SK-N-SH (cell line): ENCODE results near the gene QSOX1. TPM values are rescaled to one million over a fixed set of nuclear protein-coding genes. Genes with fewer than 3 reads are reported as not detected.

Experiments
- CTCF ChIA-PET: fragments of 300-600, 350-600 bp; formaldehyde crosslinking; extraction: SDS; loops from one replicate; lab custom pipeline; 2021; lab: Yijun Ruan, JAX
- POLR2A ChIA-PET: fragments of 350-600 bp; sonication (Branson Sonifier 250); formaldehyde crosslinking; extraction: SDS; loops from one replicate; lab custom pipeline; 2020; ENCODE audit warnings: antibody characterized with exemption, inconsistent platforms; lab: Yijun Ruan, JAX
- DNase-seq: peaks from one replicate; pipeline ENCODE4 v3.0.0; 2012
- H2AFZ ChIP-seq: fragments of 200-600 bp; sonication (generic); 2 replicates; pipeline ENCODE4 v1.8.1; 2016; ENCODE audit warnings: antibody characterized with exemption, mild to moderate bottlenecking, low read depth
- H3F3A ChIP-seq: fragments of 200-600 bp; sonication (generic); replicated peaks from 2 replicates; pipeline ENCODE3; 2016; ENCODE audit warnings: antibody characterized with exemption, mild to moderate bottlenecking; ENCODE audit not compliant: insufficient read depth
- H3K27ac ChIP-seq, 2 experiments: fragments of 200-500 bp in 1 of 2; fragments of 200-600 bp in 1 of 2; sonication (Bioruptor generic) in 1 of 2; sonication (generic), shearing (Covaris generic) in 1 of 2; 2 replicates each; pipeline versions ENCODE4 v1.5.1 to v1.6.1; 2014 to 2016; ENCODE audit warnings: low read depth in 2 of 2, inconsistent platforms in 1 of 2, low read length in 1 of 2, mild to moderate bottlenecking in 1 of 2, mixed read lengths in 1 of 2
- H3K27me3 ChIP-seq: fragments of 200-600 bp; sonication (generic), shearing (Covaris generic); 2 replicates; pipeline ENCODE4 v1.6.1; 2016; ENCODE audit warnings: mixed run types; ENCODE audit not compliant: insufficient read depth
- H3K36me3 ChIP-seq, 2 experiments: fragments of 200-500 bp in 1 of 2; fragments of 200-600 bp in 1 of 2; sonication (Bioruptor generic) in 1 of 2; sonication (generic) in 1 of 2; replicated peaks in 1 of 2; 2 replicates each; pipeline versions ENCODE3 to v1.5.1; 2014 to 2016; ENCODE audit warnings: low read length in 1 of 2, mild to moderate bottlenecking in 1 of 2; ENCODE audit not compliant: insufficient read depth in 2 of 2, control insufficient read depth in 1 of 2
- H3K4me1 ChIP-seq, 2 experiments: fragments of 200-500 bp in 1 of 2; fragments of 200-600 bp in 1 of 2; sonication (Bioruptor generic) in 1 of 2; sonication (generic), shearing (Covaris generic) in 1 of 2; 2 replicates each; pipeline versions ENCODE4 v1.5.1 to v1.6.1; 2014 to 2016; ENCODE audit warnings: low read depth in 1 of 2, low read length in 1 of 2, mixed run types in 1 of 2; ENCODE audit not compliant: insufficient read depth in 2 of 2, control insufficient read depth in 1 of 2
- H3K4me2 ChIP-seq: fragments of 200-600 bp; sonication (generic), shearing (Covaris generic); 2 replicates; pipeline ENCODE4 v1.6.1; 2017; ENCODE audit warnings: mixed run types
- H3K4me3 ChIP-seq, 2 experiments: fragments of 200-500 bp in 1 of 2; fragments of 200-600 bp in 1 of 2; sonication (Bioruptor generic) in 1 of 2; sonication (generic), shearing (Covaris generic) in 1 of 2; 2 replicates each; pipeline versions ENCODE4 v1.5.1 to v1.8.1; 2014 to 2016; ENCODE audit warnings: low read depth in 2 of 2, inconsistent platforms in 1 of 2, low read length in 1 of 2, mild to moderate bottlenecking in 1 of 2, mixed read lengths in 1 of 2, moderate library complexity in 1 of 2
- H3K79me2 ChIP-seq: fragments of 200-600 bp; sonication (generic); 2 replicates; pipeline ENCODE4 v1.8.1; 2017; ENCODE audit warnings: mild to moderate bottlenecking; ENCODE audit not compliant: insufficient read depth
- H3K9ac ChIP-seq: fragments of 200-600 bp; sonication (generic); 2 replicates; pipeline ENCODE4 v1.6.1; 2017; ENCODE audit warnings: mixed run types
- H3K9me2 ChIP-seq: fragments of 200-600 bp; sonication (generic); 2 replicates; pipeline ENCODE4 v1.6.1; 2017; ENCODE audit warnings: mixed run types
- H3K9me3 ChIP-seq: fragments of 200-600 bp; sonication (generic); 2 replicates; pipeline ENCODE4 v1.6.1; 2017; ENCODE audit warnings: mixed run types, mild to moderate bottlenecking, moderate library complexity
- H4K20me1 ChIP-seq: fragments of 200-600 bp; sonication (generic); 2 replicates; pipeline ENCODE4 v1.6.1; 2017; ENCODE audit warnings: mild to moderate bottlenecking, mixed run types; ENCODE audit not compliant: insufficient read depth
- CHD2 ChIP-seq: fragments of 150-350 bp; IDR thresholded peaks from 2 replicates; pipeline ENCODE4 v1.6.1; 2018; ENCODE audit warnings: low read length; ENCODE audit not compliant: partially characterized antibody
- EP300 ChIP-seq, 2 experiments: IDR thresholded peaks; 2 replicates each; pipeline versions ENCODE4 v1.4.0 to v1.6.1; 2012; ENCODE audit warnings: borderline replicate concordance in 1 of 2, low read depth in 1 of 2, low read length in 1 of 2
- EZH2phosphoT487 ChIP-seq: fragments of 200-600 bp; sonication (generic); IDR thresholded peaks from 2 replicates; pipeline ENCODE4 v1.6.1; 2017; ENCODE audit warnings: low read depth, mixed run types, mild to moderate bottlenecking, antibody characterized with exemption, moderate library complexity, borderline replicate concordance
- FOXJ3 ChIP-seq: sonication (generic); formaldehyde crosslinking; IDR thresholded peaks from 2 replicates; pipeline ENCODE4 v1.5.1; 2020; ENCODE audit warnings: mild to moderate bottlenecking, missing genetic modification reagents
- NRF1 ChIP-seq: IDR thresholded peaks from 2 replicates; pipeline ENCODE4 v1.6.1; 2012; ENCODE audit warnings: low read depth, mild to moderate bottlenecking, low read length
- POLR2AphosphoS5 ChIP-seq: IDR thresholded peaks from 2 replicates; pipeline ENCODE4 v1.6.1; 2012; ENCODE audit warnings: low read depth, low read length
- WGBS: methylation state at CpG from one replicate; pipeline ENCODE4 v1.1.6; 2017; ENCODE audit warnings: low lambda C conversion rate; 5-methylcytosine and 5-hydroxymethylcytosine counted together
- polyA plus RNA-seq, 3 experiments: library from polyadenylated mRNA; depleted of rRNA; stranded (reverse); fragments of >200 nt; gene quantifications; 2 replicates each; pipeline ENCODE4 v1.2.3, GENCODE V29; 2012
- TF ChIP-seq, protein P1 (sequence below): fragments of 150-350 bp; IDR thresholded peaks from 2 replicates; pipeline ENCODE4 v1.6.1; 2017; ENCODE audit warnings: antibody characterized with exemption, low read length, low read depth, borderline replicate concordance
- TF ChIP-seq, protein P2 (sequence below): fragments of 150-350 bp; IDR thresholded peaks from 2 replicates; pipeline ENCODE4 v1.6.1; 2016; ENCODE audit warnings: mild to moderate bottlenecking, low read depth, low read length
- TF ChIP-seq, protein P3 (sequence below): IDR thresholded peaks from 2 replicates; pipeline ENCODE4; 2012
- TF ChIP-seq, protein P4 (sequence below): IDR thresholded peaks from 2 replicates; pipeline ENCODE4 v1.6.1; 2012; ENCODE audit warnings: mild to moderate bottlenecking, low read depth, low read length, moderate library complexity

QSOX1 gene
- polyA plus RNA-seq, 1 of the 3 experiments (the other 2 are of a cell fraction), result 359 TPM

DNA sequence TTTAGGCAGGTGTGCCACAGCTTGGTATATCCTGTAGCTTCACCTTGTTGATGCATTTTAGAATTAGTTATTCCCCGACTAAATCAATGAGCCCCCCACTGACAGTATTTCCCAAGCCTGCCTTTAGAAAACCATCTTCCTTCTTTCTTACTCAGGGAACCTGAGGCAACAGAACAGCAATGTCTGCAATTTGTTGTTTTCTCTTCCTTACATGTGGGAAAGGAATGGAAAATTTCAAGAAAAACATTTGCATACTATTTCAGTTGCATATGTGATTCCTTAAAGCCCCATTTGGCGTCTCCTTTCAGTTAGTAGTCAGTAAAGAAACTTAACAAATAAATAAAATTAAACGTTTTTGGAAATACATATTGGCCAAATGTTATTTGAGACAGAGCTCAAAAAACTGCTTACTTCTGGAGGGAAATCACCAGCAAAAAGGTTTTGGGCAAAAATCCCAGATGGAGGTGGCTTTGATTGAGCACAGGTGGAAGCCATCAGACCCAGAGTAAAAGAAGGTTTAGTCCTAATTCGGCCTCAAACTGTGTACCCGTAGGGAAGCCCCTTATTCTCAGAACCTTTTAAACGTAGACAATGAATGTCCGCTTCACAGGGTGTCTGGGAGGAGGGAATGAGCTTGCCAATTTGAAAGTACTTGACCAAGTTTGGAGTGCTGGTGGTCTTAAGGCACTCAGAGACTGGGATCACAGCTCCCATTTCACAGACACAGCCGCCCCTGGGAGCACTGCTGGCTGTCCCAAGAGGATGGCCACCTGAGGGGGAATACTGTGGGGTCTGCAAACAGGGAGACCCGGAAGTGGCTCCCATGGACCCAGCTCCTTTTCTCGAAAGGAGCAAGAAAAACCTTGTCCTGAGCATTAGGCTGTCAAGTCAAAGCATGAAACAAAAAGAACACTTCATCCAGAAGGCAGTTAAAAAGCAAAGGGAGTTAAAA lies 84.8 kb downstream of the QSOX1 start:
- CTCF ChIA-PET, result interaction anchor here (1.4 to 2.7 kb wide), 7 partner anchors 10 to 177 kb away, joined by 3 to 16 read pairs (median 4); no protein-coding TSS in a partner anchor
- Histone ChIP-seq H3K9me2 (no peaks in the 10 kb centered on the region), H3K4me2 (no peak overlapping the region), H3K4me3 (no peak overlapping the region), H3K27me3 (peaks cover 79% of the 10 kb centered on the region), H4K20me1 (no peaks in the 10 kb centered on the region), H3K79me2 (no peaks in the 10 kb centered on the region), H3K9me3 (no peaks in the 10 kb centered on the region), H2AFZ (no peak overlapping the region), H3F3A (no peaks in the 10 kb centered on the region), H3K27ac (no peak overlapping the region), H3K36me3 (no peaks in the 10 kb centered on the region), H3K9ac (no peak overlapping the region), H3K4me1 (peaks cover 0 to 6% of the 10 kb centered on the region in 2 experiments; a peak in 1 of 4 replicates)
- POLR2A ChIA-PET, result no interaction called here
- no peak for DNase-seq
- no peak for TF ChIP-seq POLR2AphosphoS5
- TF ChIP-seq, protein P1, sequence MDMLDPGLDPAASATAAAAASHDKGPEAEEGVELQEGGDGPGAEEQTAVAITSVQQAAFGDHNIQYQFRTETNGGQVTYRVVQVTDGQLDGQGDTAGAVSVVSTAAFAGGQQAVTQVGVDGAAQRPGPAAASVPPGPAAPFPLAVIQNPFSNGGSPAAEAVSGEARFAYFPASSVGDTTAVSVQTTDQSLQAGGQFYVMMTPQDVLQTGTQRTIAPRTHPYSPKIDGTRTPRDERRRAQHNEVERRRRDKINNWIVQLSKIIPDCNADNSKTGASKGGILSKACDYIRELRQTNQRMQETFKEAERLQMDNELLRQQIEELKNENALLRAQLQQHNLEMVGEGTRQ, result no peak
- TF ChIP-seq, protein P2, sequence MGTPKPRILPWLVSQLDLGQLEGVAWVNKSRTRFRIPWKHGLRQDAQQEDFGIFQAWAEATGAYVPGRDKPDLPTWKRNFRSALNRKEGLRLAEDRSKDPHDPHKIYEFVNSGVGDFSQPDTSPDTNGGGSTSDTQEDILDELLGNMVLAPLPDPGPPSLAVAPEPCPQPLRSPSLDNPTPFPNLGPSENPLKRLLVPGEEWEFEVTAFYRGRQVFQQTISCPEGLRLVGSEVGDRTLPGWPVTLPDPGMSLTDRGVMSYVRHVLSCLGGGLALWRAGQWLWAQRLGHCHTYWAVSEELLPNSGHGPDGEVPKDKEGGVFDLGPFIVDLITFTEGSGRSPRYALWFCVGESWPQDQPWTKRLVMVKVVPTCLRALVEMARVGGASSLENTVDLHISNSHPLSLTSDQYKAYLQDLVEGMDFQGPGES, result no peak
- no peak for TF ChIP-seq CHD2
- no peak for TF ChIP-seq EZH2phosphoT487
- TF ChIP-seq NRF1, result no peak
- TF ChIP-seq, protein P3, sequence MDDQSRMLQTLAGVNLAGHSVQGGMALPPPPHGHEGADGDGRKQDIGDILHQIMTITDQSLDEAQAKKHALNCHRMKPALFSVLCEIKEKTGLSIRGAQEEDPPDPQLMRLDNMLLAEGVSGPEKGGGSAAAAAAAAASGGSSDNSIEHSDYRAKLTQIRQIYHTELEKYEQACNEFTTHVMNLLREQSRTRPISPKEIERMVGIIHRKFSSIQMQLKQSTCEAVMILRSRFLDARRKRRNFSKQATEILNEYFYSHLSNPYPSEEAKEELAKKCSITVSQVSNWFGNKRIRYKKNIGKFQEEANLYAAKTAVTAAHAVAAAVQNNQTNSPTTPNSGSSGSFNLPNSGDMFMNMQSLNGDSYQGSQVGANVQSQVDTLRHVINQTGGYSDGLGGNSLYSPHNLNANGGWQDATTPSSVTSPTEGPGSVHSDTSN, result no peak
- no peak for TF ChIP-seq EP300 (IDR thresholded peaks at IDR 0.05; ENCODE audit: borderline replicate concordance in 1 of 2, low read depth in 1 of 2, low read length in 1 of 2)
- WGBS, result 26% methylated on average over 10 of the region's 10 CpGs

DNA sequence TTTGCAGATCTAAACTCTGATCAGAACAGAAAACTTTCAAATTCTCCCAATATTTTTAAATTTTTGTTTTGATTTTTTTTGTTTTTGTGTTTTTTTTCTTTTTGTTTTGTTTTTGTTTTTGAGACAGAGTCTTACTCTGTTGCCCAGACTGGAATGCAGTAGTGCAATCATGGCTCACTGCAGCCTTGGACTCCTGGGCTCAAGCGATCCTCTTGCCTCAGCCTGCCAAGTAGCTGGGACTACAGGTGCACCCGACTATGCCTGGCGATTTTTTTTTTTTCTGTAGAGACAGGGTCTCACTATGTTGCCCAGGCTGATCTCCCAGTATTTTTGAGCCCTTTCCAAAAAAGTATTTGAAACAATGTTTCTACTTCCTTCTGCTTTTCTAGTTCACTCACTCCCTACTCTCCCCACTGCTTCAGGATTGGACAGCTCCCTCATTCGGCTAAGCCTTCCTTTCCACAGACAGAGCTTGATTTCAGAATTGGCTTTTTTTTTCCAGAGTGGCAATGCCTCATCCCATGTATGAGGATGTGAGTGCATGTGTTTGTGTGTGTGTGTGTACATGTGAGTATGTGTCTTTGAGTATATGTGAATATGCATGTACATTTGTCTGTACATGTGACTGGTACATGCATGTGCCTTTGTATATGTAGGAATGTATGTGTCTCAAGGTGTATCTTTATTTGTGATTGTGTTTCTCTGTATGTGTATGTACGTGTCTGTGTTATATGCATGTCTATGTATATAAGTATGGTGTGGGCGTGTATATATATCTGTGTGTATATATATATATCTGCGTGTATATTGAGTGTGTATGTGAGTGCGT lies 87.3 kb downstream of the QSOX1 start:
- Histone ChIP-seq H3K9ac (no peak overlapping the region), H3F3A (no peaks in the 10 kb centered on the region), H4K20me1 (no peaks in the 10 kb centered on the region), H3K9me2 (no peaks in the 10 kb centered on the region), H3K79me2 (no peaks in the 10 kb centered on the region), H3K9me3 (no peaks in the 10 kb centered on the region), H3K4me1 (no peaks in the 10 kb centered on the region), H3K36me3 (no peaks in the 10 kb centered on the region), H2AFZ (no peak overlapping the region), H3K27me3 (peaks cover 54% of the 10 kb centered on the region), H3K4me2 (no peak overlapping the region), H3K27ac (no peak overlapping the region), H3K4me3 (no peak overlapping the region)
- CTCF ChIA-PET, result interaction anchor here (0.8 to 2.1 kb wide), 7 partner anchors 11 to 259 kb away, joined by 3 to 5 read pairs (median 3); no protein-coding TSS in a partner anchor
- WGBS, result 58% methylated on average over 8 of the region's 8 CpGs
- DNase-seq, result no peak
- TF ChIP-seq, protein P4, sequence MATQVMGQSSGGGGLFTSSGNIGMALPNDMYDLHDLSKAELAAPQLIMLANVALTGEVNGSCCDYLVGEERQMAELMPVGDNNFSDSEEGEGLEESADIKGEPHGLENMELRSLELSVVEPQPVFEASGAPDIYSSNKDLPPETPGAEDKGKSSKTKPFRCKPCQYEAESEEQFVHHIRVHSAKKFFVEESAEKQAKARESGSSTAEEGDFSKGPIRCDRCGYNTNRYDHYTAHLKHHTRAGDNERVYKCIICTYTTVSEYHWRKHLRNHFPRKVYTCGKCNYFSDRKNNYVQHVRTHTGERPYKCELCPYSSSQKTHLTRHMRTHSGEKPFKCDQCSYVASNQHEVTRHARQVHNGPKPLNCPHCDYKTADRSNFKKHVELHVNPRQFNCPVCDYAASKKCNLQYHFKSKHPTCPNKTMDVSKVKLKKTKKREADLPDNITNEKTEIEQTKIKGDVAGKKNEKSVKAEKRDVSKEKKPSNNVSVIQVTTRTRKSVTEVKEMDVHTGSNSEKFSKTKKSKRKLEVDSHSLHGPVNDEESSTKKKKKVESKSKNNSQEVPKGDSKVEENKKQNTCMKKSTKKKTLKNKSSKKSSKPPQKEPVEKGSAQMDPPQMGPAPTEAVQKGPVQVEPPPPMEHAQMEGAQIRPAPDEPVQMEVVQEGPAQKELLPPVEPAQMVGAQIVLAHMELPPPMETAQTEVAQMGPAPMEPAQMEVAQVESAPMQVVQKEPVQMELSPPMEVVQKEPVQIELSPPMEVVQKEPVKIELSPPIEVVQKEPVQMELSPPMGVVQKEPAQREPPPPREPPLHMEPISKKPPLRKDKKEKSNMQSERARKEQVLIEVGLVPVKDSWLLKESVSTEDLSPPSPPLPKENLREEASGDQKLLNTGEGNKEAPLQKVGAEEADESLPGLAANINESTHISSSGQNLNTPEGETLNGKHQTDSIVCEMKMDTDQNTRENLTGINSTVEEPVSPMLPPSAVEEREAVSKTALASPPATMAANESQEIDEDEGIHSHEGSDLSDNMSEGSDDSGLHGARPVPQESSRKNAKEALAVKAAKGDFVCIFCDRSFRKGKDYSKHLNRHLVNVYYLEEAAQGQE, result peak; percentile 95
- no peak for TF ChIP-seq FOXJ3
- POLR2A ChIA-PET, result no interaction called here
